Bronchial epithelial cell (primary cell): Measurements from ENCODE around the gene CTDSPL. TPM values are rescaled to one million over a fixed set of nuclear protein-coding genes. Genes with fewer than 3 reads are reported as not detected.

Source experiments
- DNase-seq: peaks from one replicate; pipeline ENCODE4 v3.0.0-alpha.2; 2010; ENCODE audit warnings: low read depth
- FAIRE-seq: peaks from 2 replicates; lab custom pipeline; 2011; peaks lifted over from hg19 to GRCh38; lab: Jason Lieb, UNC
- H3K27me3 ChIP-seq: 2 replicates; pipeline ENCODE4 v1.5.1; 2011; ENCODE audit warnings: low read length; ENCODE audit not compliant: control insufficient read depth, insufficient read depth
- H3K36me3 ChIP-seq: 2 replicates; pipeline ENCODE4 v1.5.1; 2011; ENCODE audit warnings: low read length; ENCODE audit not compliant: control insufficient read depth, insufficient read depth
- H3K4me3 ChIP-seq: 2 replicates; pipeline ENCODE4 v1.5.1; 2011; ENCODE audit warnings: mild to moderate bottlenecking, low read depth, low read length, control low read depth
- total RNA-seq: library from RNA; depleted of rRNA; stranded (reverse); fragments of >200 nt; gene quantifications from 2 replicates; pipeline ENCODE4 v1.2.1, GENCODE V29; 2014
- TF ChIP-seq, protein P1 (sequence below): IDR thresholded peaks from 2 replicates; pipeline ENCODE4 v1.5.1; 2011; ENCODE audit warnings: mild to moderate bottlenecking, moderate library complexity, low read length, control low read depth, inconsistent platforms; ENCODE audit not compliant: insufficient read depth, severe bottlenecking

The CTDSPL gene
- total RNA-seq, 1 donor from 2014 or later: 80.6 TPM

GRCh38 chr3:37945807-37946530 lies 84.3 kb downstream of the CTDSPL start:
- Histone ChIP-seq H3K4me3 (no peak overlapping the region), H3K36me3 (peaks cover 9% of the 10 kb centered on the region), H3K27me3 (no peaks in the 10 kb centered on the region)
- DNase-seq: peak; percentile 100
- FAIRE-seq: peak; percentile 95
- TF ChIP-seq, protein P1, sequence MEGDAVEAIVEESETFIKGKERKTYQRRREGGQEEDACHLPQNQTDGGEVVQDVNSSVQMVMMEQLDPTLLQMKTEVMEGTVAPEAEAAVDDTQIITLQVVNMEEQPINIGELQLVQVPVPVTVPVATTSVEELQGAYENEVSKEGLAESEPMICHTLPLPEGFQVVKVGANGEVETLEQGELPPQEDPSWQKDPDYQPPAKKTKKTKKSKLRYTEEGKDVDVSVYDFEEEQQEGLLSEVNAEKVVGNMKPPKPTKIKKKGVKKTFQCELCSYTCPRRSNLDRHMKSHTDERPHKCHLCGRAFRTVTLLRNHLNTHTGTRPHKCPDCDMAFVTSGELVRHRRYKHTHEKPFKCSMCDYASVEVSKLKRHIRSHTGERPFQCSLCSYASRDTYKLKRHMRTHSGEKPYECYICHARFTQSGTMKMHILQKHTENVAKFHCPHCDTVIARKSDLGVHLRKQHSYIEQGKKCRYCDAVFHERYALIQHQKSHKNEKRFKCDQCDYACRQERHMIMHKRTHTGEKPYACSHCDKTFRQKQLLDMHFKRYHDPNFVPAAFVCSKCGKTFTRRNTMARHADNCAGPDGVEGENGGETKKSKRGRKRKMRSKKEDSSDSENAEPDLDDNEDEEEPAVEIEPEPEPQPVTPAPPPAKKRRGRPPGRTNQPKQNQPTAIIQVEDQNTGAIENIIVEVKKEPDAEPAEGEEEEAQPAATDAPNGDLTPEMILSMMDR: no peak

DNA sequence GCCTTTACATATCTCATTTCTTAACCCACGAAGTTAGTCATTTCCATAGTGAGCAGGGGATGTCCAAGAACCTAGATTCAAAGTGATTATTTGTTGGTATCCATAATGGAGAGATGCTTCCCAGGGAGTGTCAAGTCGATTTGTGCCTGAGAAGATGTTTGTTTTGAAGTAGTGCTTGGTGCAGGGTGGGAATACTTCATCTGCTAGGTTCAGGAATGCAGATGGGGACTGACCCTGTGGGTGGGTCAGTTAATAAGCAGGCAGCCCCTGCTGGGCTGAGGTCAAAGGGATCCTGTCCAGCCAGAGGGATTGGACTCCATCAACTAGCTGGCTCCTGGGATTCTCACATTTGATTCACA lies 84.8 kb downstream of the CTDSPL start:
- no peak for FAIRE-seq

GRCh38 chr3:37949866-37950265 lies 88.2 kb downstream of the CTDSPL start:
- H3K27me3 ChIP-seq: no peaks in the 10 kb centered on the region
- DNase-seq (no peak), FAIRE-seq (no peak)
- H3K4me3 ChIP-seq: no peak overlapping the region
- H3K36me3 ChIP-seq: peaks cover 15% of the 10 kb centered on the region
- TF ChIP-seq, protein P1: no peak

More for the DNA sequence above, 84.8 kb downstream of the CTDSPL start:
- TF ChIP-seq, protein P1: no peak
- DNase-seq: no peak
- Histone ChIP-seq H3K36me3 (peaks cover 9% of the 10 kb centered on the region), H3K27me3 (no peaks in the 10 kb centered on the region), H3K4me3 (no peak overlapping the region)

GRCh38 chr3:37952564-37952963 lies 90.9 kb downstream of the CTDSPL start:
- FAIRE-seq (no peak), DNase-seq (peak; percentile 12)
- no peaks in the 10 kb centered on the region for H3K27me3 ChIP-seq
- peaks cover 20% of the 10 kb centered on the region for H3K36me3 ChIP-seq
- TF ChIP-seq, protein P1: no peak
- H3K4me3 ChIP-seq: no peak overlapping the region

GRCh38 chr3:37953226-37953625 lies 91.5 kb downstream of the CTDSPL start:
- peaks cover 20% of the 10 kb centered on the region for H3K36me3 ChIP-seq
- TF ChIP-seq, protein P1: no peak
- no peak for FAIRE-seq

More at GRCh38 chr3:37953226-37953625, 91.5 kb downstream of the CTDSPL start:
- H3K4me3 ChIP-seq: no peak overlapping the region
- no peak for DNase-seq
- H3K27me3 ChIP-seq: no peaks in the 10 kb centered on the region
